ENCODE results near the gene UBE2R2. TPM values are rescaled to one million over a fixed set of nuclear protein-coding genes. Genes with fewer than 3 reads are reported as not detected.

The UBE2R2 gene
- total and polyA plus RNA-seq, 2 of the 8 experiments (the other 6 are each of a cell fraction or from before 2014, with no cell fraction given), result 19.4 to 42.1 TPM

GRCh38 chr9:33893861-33894260 lies 76.9 kb downstream of the UBE2R2 start:
- H2BK20ac ChIP-seq (ENCODE audit: low read length), result no peak overlapping the region
- no peak overlapping the region for H2AFZ ChIP-seq (ENCODE audit: low read length)
- no peak overlapping the region for H3K27ac ChIP-seq (ENCODE audit: low read depth, low read length)
- no peaks in the 10 kb centered on the region for H3K23me2 ChIP-seq (ENCODE audit: low read depth, low read length)
- H3K36me3 ChIP-seq (ENCODE audit: control insufficient read depth in 2 of 4, insufficient read depth in 4 of 4, low read length in 3 of 4), result no peaks in the 10 kb centered on the region; a peak in 1 of 8 replicates
- H2AK5ac ChIP-seq (ENCODE audit: low read depth, low read length), result no peak overlapping the region
- no peak overlapping the region for H3K18ac ChIP-seq (ENCODE audit: extremely low read depth, low read length)
- DNase-seq (ENCODE audit: low read depth in 1 of 2, low spot score in 2 of 2) (no peak), FAIRE-seq (no peak)
- H4K20me1 ChIP-seq (replicated peaks in 1 of 2; ENCODE audit: control insufficient read depth in 1 of 2, insufficient read depth in 2 of 2, low read length in 2 of 2), result peaks cover 0 to 5% of the 10 kb centered on the region in 2 experiments
- H3K9me3 ChIP-seq (ENCODE audit: insufficient read depth in 2 of 2, low read depth in 1 of 2, low read length in 1 of 2), result no peaks in the 10 kb centered on the region
- H3K79me1 ChIP-seq (ENCODE audit: low read depth, low read length), result no peaks in the 10 kb centered on the region
- no peak overlapping the region for H3K56ac ChIP-seq (replicated peaks; ENCODE audit: insufficient read length, low read depth, low read length)
- peaks cover 0 to 39% of the 10 kb centered on the region in 2 experiments; a peak in 2 of 4 replicates for H3K79me2 ChIP-seq (ENCODE audit: control insufficient read depth in 1 of 2, insufficient read depth in 2 of 2, low read length in 2 of 2)
- ChIA-PET CTCF (ENCODE audit: partially characterized antibody) (interaction anchor here (0.7 to 1.5 kb wide), 2 partner anchors 12 to 14 kb away, joined by 3 to 4 read pairs; no protein-coding TSS in a partner anchor), POLR2A (ENCODE audit: partially characterized antibody) (interaction anchor here (0.7 kb wide), 1 partner anchor 57 kb away, joined by 3 read pairs; no protein-coding TSS in a partner anchor)
- H4K91ac ChIP-seq (replicated peaks; ENCODE audit: insufficient read length, low read length), result no peak overlapping the region
- H3K23ac ChIP-seq (ENCODE audit: insufficient read length), result no peak overlapping the region
- H3K4me2 ChIP-seq (ENCODE audit: insufficient read depth in 1 of 2, low read depth in 2 of 2, low read length in 2 of 2), result no peak overlapping the region
- no peak overlapping the region for H3K4ac ChIP-seq (replicated peaks; ENCODE audit: insufficient read length, low read depth, low read length)
- no peak overlapping the region for H3K14ac ChIP-seq (ENCODE audit: insufficient read length)
- H2BK12ac ChIP-seq (ENCODE audit: low read depth, low read length), result no peak overlapping the region
- no peak overlapping the region for H4K8ac ChIP-seq (ENCODE audit: extremely low read depth, insufficient read depth, low read length)
- no peaks in the 10 kb centered on the region for H3K4me1 ChIP-seq (replicated peaks in 1 of 4; ENCODE audit: control insufficient read depth in 3 of 4, insufficient read depth in 4 of 4, low read length in 3 of 4)
- H2BK15ac ChIP-seq (ENCODE audit: low read length), result no peak overlapping the region
- H2BK5ac ChIP-seq (ENCODE audit: low read depth, low read length), result no peak overlapping the region
- H3K27me3 ChIP-seq (replicated peaks in 1 of 4; ENCODE audit: control insufficient read depth in 3 of 4, extremely low read depth in 1 of 4, insufficient read depth in 3 of 4, low read length in 3 of 4), result no peaks in the 10 kb centered on the region
- no peak overlapping the region for H3K9ac ChIP-seq (replicated peaks in 1 of 4; ENCODE audit: extremely low read depth in 1 of 4, low read depth in 3 of 4, low read length in 3 of 4)
- no peak overlapping the region for H3K4me3 ChIP-seq (ENCODE audit: extremely low read depth in 1 of 4, insufficient read depth in 2 of 4, low read depth in 3 of 4, low read length in 4 of 4)
- H4K5ac ChIP-seq (ENCODE audit: insufficient read length, low read depth, low read length), result no peak overlapping the region
- no peak overlapping the region for H2BK120ac ChIP-seq (replicated peaks; ENCODE audit: low read depth, low read length)
- TF ChIP-seq KDM5A (IDR thresholded peaks at IDR 0.05; ENCODE audit: low read length), result no peak
- no peak for TF ChIP-seq NRF1 (IDR thresholded peaks at IDR 0.05; ENCODE audit: low read depth, low read length)
- no peak for TF ChIP-seq SIX5 (IDR thresholded peaks at IDR 0.05; ENCODE audit: low read depth, low read length)
- TF ChIP-seq EZH2 (IDR thresholded peaks at IDR 0.05; ENCODE audit: low read depth, low read length, severe bottlenecking), result no peak
- no peak for TF ChIP-seq EGR1 (IDR thresholded peaks at IDR 0.05; ENCODE audit: borderline replicate concordance, low read depth, low read length)
- no peak for TF ChIP-seq GABPA (IDR thresholded peaks at IDR 0.05; ENCODE audit: borderline replicate concordance, insufficient read depth, low read length)
- TF ChIP-seq JUND (IDR thresholded peaks at IDR 0.05; ENCODE audit: low read length), result no peak
- TF ChIP-seq RFX5 (IDR thresholded peaks at IDR 0.05; ENCODE audit: borderline replicate concordance, low read depth, low read length), result no peak
- TF ChIP-seq BRCA1 (IDR thresholded peaks at IDR 0.05; ENCODE audit: low read depth, low read length), result no peak
- TF ChIP-seq SP2 (IDR thresholded peaks at IDR 0.05; ENCODE audit: low read length), result no peak
- no peak for TF ChIP-seq MAFK (IDR thresholded peaks at IDR 0.05; ENCODE audit: low read depth, low read length)
- no peak for TF ChIP-seq EP300 (IDR thresholded peaks at IDR 0.05; ENCODE audit: borderline replicate concordance in 1 of 2, low read depth in 2 of 2, low read length in 2 of 2)
- TF ChIP-seq FOSL1 (IDR thresholded peaks at IDR 0.05; ENCODE audit: insufficient read depth, low read depth, low read length), result no peak
- no peak for TF ChIP-seq SP1 (IDR thresholded peaks at IDR 0.05; ENCODE audit: low read depth, low read length)
- no peak for TF ChIP-seq TEAD4 (IDR thresholded peaks at IDR 0.05; ENCODE audit: low read depth, low read length)
- no peak for TF ChIP-seq ASH2L (IDR thresholded peaks at IDR 0.05; ENCODE audit: low read length)
- TF ChIP-seq ZNF274 (IDR thresholded peaks at IDR 0.05; ENCODE audit: borderline replicate concordance, extremely low read depth, low read length), result no peak
